HepG2 (cell line): ENCODE measurements around the gene CPT1B. TPM values are rescaled to one million over a fixed set of nuclear protein-coding genes. Genes with fewer than 3 reads are reported as not detected.

Source experiments
- ATF3 ChIP-seq: sonication (generic); formaldehyde crosslinking; IDR thresholded peaks from 2 replicates; pipeline ENCODE4 v1.4.0; 2020; ENCODE audit warnings: missing genetic modification reagents
- GABPA ChIP-seq, 2 experiments: IDR thresholded peaks; 2 replicates each; pipeline ENCODE4 v1.6.1; 2011 to 2016; ENCODE audit warnings: low read depth in 2 of 2, low read length in 1 of 2, missing biosample characterization in 1 of 2, missing genetic modification characterization in 1 of 2
- IKZF5 ChIP-seq: IDR thresholded peaks from 2 replicates; pipeline ENCODE4 v1.6.1; 2018; ENCODE audit warnings: missing genetic modification reagents, mild to moderate bottlenecking, missing compliant biosample characterization
- ISL2 ChIP-seq: sonication (generic); formaldehyde crosslinking; IDR thresholded peaks from 2 replicates; pipeline ENCODE4 v1.5.0; 2020; ENCODE audit warnings: missing genetic modification reagents
- MEIS2 ChIP-seq: sonication (generic); formaldehyde crosslinking; IDR thresholded peaks from 2 replicates; pipeline ENCODE4 v1.9.0; 2021; ENCODE audit warnings: mild to moderate bottlenecking, missing genetic modification reagents
- MLXIP ChIP-seq: sonication (generic); formaldehyde crosslinking; IDR thresholded peaks from 2 replicates; pipeline ENCODE4 v1.9.0; 2021; ENCODE audit warnings: missing genetic modification reagents, borderline replicate concordance
- NFE2L2 ChIP-seq: fragments of 150-350 bp; IDR thresholded peaks from 2 replicates; pipeline ENCODE4 v1.6.1; 2014; ENCODE audit warnings: low read length
- PBX3 ChIP-seq: sonication (generic); formaldehyde crosslinking; IDR thresholded peaks from 2 replicates; pipeline ENCODE4 v1.8.1; 2023; ENCODE audit warnings: missing genetic modification reagents, inconsistent platforms, borderline replicate concordance
- PHF8 ChIP-seq: sonication (generic); formaldehyde crosslinking; IDR thresholded peaks from 2 replicates; pipeline ENCODE4 v1.5.0; 2020; ENCODE audit warnings: missing genetic modification reagents
- POLR2AphosphoS5 ChIP-seq: IDR thresholded peaks from 2 replicates; pipeline ENCODE4 v1.6.1; 2012; ENCODE audit warnings: low read depth, low read length
- PRDM4 ChIP-seq: sonication (generic); formaldehyde crosslinking; IDR thresholded peaks from 2 replicates; pipeline ENCODE4 v1.9.0; 2021; ENCODE audit warnings: missing genetic modification reagents, borderline replicate concordance
- RAD21 ChIP-seq: fragments of 450-650 bp; formaldehyde crosslinking; IDR thresholded peaks from 2 replicates; pipeline ENCODE4 v1.5.0; 2020; ENCODE audit warnings: mild to moderate bottlenecking
- RXRA ChIP-seq: sonication (generic); formaldehyde crosslinking; IDR thresholded peaks from 2 replicates; pipeline ENCODE4 v1.5.1; 2020; ENCODE audit warnings: missing genetic modification reagents
- TP53 ChIP-seq: sonication (generic); formaldehyde crosslinking; conservative IDR thresholded peaks from 2 replicates; pipeline ENCODE4 v1.4.0; 2020; ENCODE audit warnings: missing genetic modification reagents
- TRAFD1 ChIP-seq: sonication (generic); formaldehyde crosslinking; IDR thresholded peaks from 2 replicates; pipeline ENCODE4 v1.5.1; 2020; ENCODE audit warnings: missing genetic modification reagents, mild to moderate bottlenecking, borderline replicate concordance
- ZNF225 ChIP-seq: sonication (generic); formaldehyde crosslinking; IDR thresholded peaks from 2 replicates; pipeline ENCODE4 v1.4.0; 2020; ENCODE audit warnings: mild to moderate bottlenecking, missing genetic modification reagents
- ZNF230 ChIP-seq: sonication (generic); formaldehyde crosslinking; IDR thresholded peaks from 2 replicates; pipeline ENCODE4 v1.4.0; 2020; ENCODE audit warnings: mild to moderate bottlenecking, missing genetic modification reagents
- ZNF431 ChIP-seq: sonication (generic); formaldehyde crosslinking; IDR thresholded peaks from 2 replicates; pipeline ENCODE4 v1.9.0; 2022; ENCODE audit warnings: missing genetic modification reagents, low read depth, mild to moderate bottlenecking, borderline replicate concordance
- ZNF572 ChIP-seq: sonication (generic); formaldehyde crosslinking; IDR thresholded peaks from 2 replicates; pipeline ENCODE4 v1.5.1; 2020; ENCODE audit warnings: mild to moderate bottlenecking, missing genetic modification reagents
- polyA plus RNA-seq, 8 experiments: library from polyadenylated mRNA; depleted of rRNA in 3 of 8; stranded (reverse) in 7 of 8; unstranded in 1 of 8; fragments of >200 nt; fragmentation: Illumina TruSeq in 4 of 8; extraction: Trizol in 4 of 8; gene quantifications; 2 replicates each; pipeline versions ENCODE4 v1.2.1 to v1.2.3, GENCODE V29; 2011 to 2016; ENCODE audit warnings: low read depth in 4 of 8, missing spikeins in 1 of 8, mixed read lengths in 1 of 8; ENCODE audit not compliant: insufficient read depth in 1 of 8
- total RNA-seq, 5 experiments: library from RNA; depleted of rRNA; stranded (reverse); fragments of >200 nt; fragmentation: Illumina TruSeq; extraction: Trizol; gene quantifications; 2 replicates each; pipeline ENCODE4 v1.2.3, GENCODE V29; 2016; ENCODE audit warnings: low read depth in 1 of 5

CPT1B gene
- total and polyA plus RNA-seq, 2 of the 13 experiments (the other 11 are each of a cell fraction or from before 2014, with no cell fraction given) = 9.2 to 19.5 TPM

GRCh38 chr22:50613291-50613981 is 35.2 kb upstream of the CPT1B start (continued):
- TF ChIP-seq TRAFD1 (CRISPR knock-in tag) (no peak), RAD21 (CRISPR knock-in tag) (peak; percentile 59; the same call in 1 of the 2 replicates), MLXIP (CRISPR knock-in tag) (no peak), IKZF5 (peak; percentile 35; the same call in 1 of the 2 replicates), PBX3 (CRISPR knock-in tag) (no peak), ATF3 (CRISPR knock-in tag) (no peak), ISL2 (no peak), ZNF225 (CRISPR knock-in tag) (no peak), ZNF431 (no peak), TP53 (0 out of 2 replicates have a peak, but pooled peaks have one; percentile 49), ZNF572 (CRISPR knock-in tag) (no peak), POLR2AphosphoS5 (peak; percentile 59), ZNF230 (no peak), PHF8 (no peak), NFE2L2 (no peak), PRDM4 (CRISPR knock-in tag) (no peak), MEIS2 (CRISPR knock-in tag) (0 out of 2 replicates have a peak, but pooled peaks have one; percentile 42), RXRA (peak; percentile 82), GABPA (IDR thresholded peaks at IDR 0.05; ENCODE audit: low read depth, low read length) (0 out of 2 replicates have a peak, but pooled peaks have one; percentile 6), GABPA (CRISPR knock-in tag; IDR thresholded peaks at IDR 0.05; ENCODE audit: low read depth) (peak; percentile 71)
